NT2/D1 (cell line): Measurements from ENCODE around the gene MARVELD3.

Source experiments
- SUZ12 ChIP-seq: IDR thresholded peaks from 2 replicates; pipeline ENCODE4 v1.6.1; 2011; ENCODE audit not compliant: insufficient read length, insufficient read depth; ENCODE audit errors: extremely low read depth
- YY1 ChIP-seq: IDR thresholded peaks from 2 replicates; pipeline ENCODE4 v1.6.1; 2011; ENCODE audit not compliant: insufficient read length, insufficient read depth
- ZNF274 ChIP-seq: IDR thresholded peaks from 2 replicates; pipeline ENCODE4 v1.6.1; 2011; ENCODE audit warnings: mild to moderate bottlenecking, low read depth, low read length

DNA sequence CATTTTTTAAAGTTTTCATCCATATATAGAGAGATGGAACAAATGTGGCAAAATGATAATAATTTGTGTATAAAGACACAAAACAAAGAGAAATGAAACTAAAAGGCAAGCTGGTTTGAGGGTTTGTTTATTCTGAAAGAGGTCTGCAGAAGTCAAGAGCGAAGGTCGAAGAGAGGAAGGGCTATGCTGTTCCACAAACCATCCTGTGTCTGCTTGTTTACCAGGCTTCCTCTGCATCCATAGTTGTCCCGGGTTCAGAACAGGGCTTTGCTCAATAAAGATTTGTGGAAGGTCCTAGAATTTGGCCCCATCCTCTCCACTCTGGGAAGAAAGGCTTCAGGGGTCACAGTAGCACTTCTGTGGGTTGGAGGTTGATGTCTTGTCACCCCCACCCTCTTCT lies 2.4 kb upstream of the MARVELD3 start:
- no peak for TF ChIP-seq ZNF274
- no peak for TF ChIP-seq SUZ12
- no peak for TF ChIP-seq YY1
